H1 (cell line): ENCODE measurements around the gene EYA4. TPM values are rescaled to one million over a fixed set of nuclear protein-coding genes. Genes with fewer than 3 reads are reported as not detected.

Experiments
- CTCF ChIA-PET: fragments of 300-600 bp; sonication (Branson Sonifier 250); formaldehyde crosslinking; loops from one replicate; lab custom pipeline; 2021; ENCODE audit not compliant: partially characterized antibody; lab: Charles Lee
- POLR2A ChIA-PET: fragments of 300-600 bp; sonication (Branson Sonifier 250); formaldehyde crosslinking; loops from one replicate; lab custom pipeline; 2021; ENCODE audit warnings: inconsistent platforms; ENCODE audit not compliant: partially characterized antibody; lab: Charles Lee
- DNase-seq, 2 experiments: peaks; one replicate each; pipeline versions ENCODE4 v3.0.0 to v3.0.0-alpha.2; 2010 to 2022; ENCODE audit warnings: low spot score in 2 of 2, low read depth in 1 of 2, mixed read lengths in 1 of 2
- FAIRE-seq: peaks from 2 replicates; lab custom pipeline; 2011; peaks lifted over from hg19 to GRCh38; lab: Jason Lieb, UNC
- H2AFZ ChIP-seq: 2 replicates; pipeline ENCODE4 v1.8.1; 2012; ENCODE audit warnings: low read length, inconsistent platforms
- H2AK5ac ChIP-seq: 2 replicates; pipeline ENCODE4 v1.6.1; 2013; ENCODE audit warnings: low read depth, low read length
- H2BK120ac ChIP-seq: replicated peaks from 2 replicates; pipeline ENCODE3; 2013; ENCODE audit warnings: low read depth, low read length, inconsistent platforms
- H2BK12ac ChIP-seq: 2 replicates; pipeline ENCODE4 v1.6.1; 2013; ENCODE audit warnings: low read depth, low read length
- H2BK15ac ChIP-seq: 2 replicates; pipeline ENCODE4 v1.6.1; 2013; ENCODE audit warnings: low read length
- H2BK20ac ChIP-seq: 2 replicates; pipeline ENCODE4 v1.6.1; 2013; ENCODE audit warnings: low read length
- H2BK5ac ChIP-seq: 2 replicates; pipeline ENCODE4 v1.6.1; 2013; ENCODE audit warnings: low read depth, low read length
- H3K14ac ChIP-seq: 2 replicates; pipeline ENCODE4 v1.6.1; 2013; ENCODE audit warnings: inconsistent platforms; ENCODE audit not compliant: insufficient read length
- H3K18ac ChIP-seq: 2 replicates; pipeline ENCODE4 v1.6.1; 2013; ENCODE audit warnings: low read length; ENCODE audit errors: extremely low read depth
- H3K23ac ChIP-seq: 2 replicates; pipeline ENCODE4 v1.6.1; 2013; ENCODE audit warnings: inconsistent platforms; ENCODE audit not compliant: insufficient read length
- H3K23me2 ChIP-seq: 2 replicates; pipeline ENCODE4 v1.6.1; 2013; ENCODE audit warnings: low read depth, low read length
- H3K27ac ChIP-seq: 2 replicates; pipeline ENCODE4 v1.6.1; 2011; ENCODE audit warnings: low read depth, low read length, inconsistent platforms
- H3K27me3 ChIP-seq, 4 experiments: replicated peaks in 1 of 4; 1 replicate in 1 of 4; 2 replicates in 3 of 4; pipeline versions ENCODE4 v1.6.1 to v1.8.1; 2011 to 2013; ENCODE audit warnings: low read length in 3 of 4, mild to moderate bottlenecking in 3 of 4, inconsistent platforms in 2 of 4, mixed read lengths in 2 of 4, moderate library complexity in 1 of 4; ENCODE audit not compliant: control insufficient read depth in 3 of 4, insufficient read depth in 3 of 4; ENCODE audit errors: extremely low read depth in 1 of 4
- H3K36me3 ChIP-seq, 4 experiments: 2 replicates each; pipeline versions ENCODE4 v1.6.1 to v1.8.1; 2011 to 2013; ENCODE audit warnings: mild to moderate bottlenecking in 4 of 4, low read length in 3 of 4, moderate library complexity in 2 of 4, control low read depth in 1 of 4, inconsistent platforms in 1 of 4; ENCODE audit not compliant: insufficient read depth in 4 of 4, control insufficient read depth in 2 of 4
- H3K4ac ChIP-seq: replicated peaks from 2 replicates; pipeline ENCODE3; 2013; ENCODE audit warnings: low read length, low read depth, mixed read lengths, inconsistent platforms; ENCODE audit not compliant: insufficient read length
- H3K4me1 ChIP-seq, 4 experiments: replicated peaks in 1 of 4; 1 replicate in 1 of 4; 2 replicates in 3 of 4; pipeline versions ENCODE4 v1.6.1 to v1.8.1; 2011 to 2013; ENCODE audit warnings: low read length in 3 of 4, inconsistent platforms in 2 of 4, mixed read lengths in 1 of 4; ENCODE audit not compliant: insufficient read depth in 4 of 4, control insufficient read depth in 3 of 4
- H3K4me2 ChIP-seq, 2 experiments: 2 replicates each; pipeline versions ENCODE4 v1.6.1 to v1.8.1; 2011 to 2013; ENCODE audit warnings: low read depth in 2 of 2, low read length in 2 of 2, control low read depth in 1 of 2, inconsistent platforms in 1 of 2, mild to moderate bottlenecking in 1 of 2; ENCODE audit not compliant: insufficient read depth in 1 of 2
- H3K4me3 ChIP-seq, 4 experiments: fragments of 200-600, 300-600 bp in 1 of 4; sonication (generic), shearing (Covaris generic), sonication (Bioruptor Twin) in 1 of 4; 2 replicates each; pipeline versions ENCODE4 v1.5.1 to v1.8.1; 2011 to 2016; ENCODE audit warnings: low read length in 4 of 4, low read depth in 3 of 4, control low read depth in 2 of 4, inconsistent platforms in 2 of 4, mild to moderate bottlenecking in 2 of 4, mixed read lengths in 1 of 4, moderate library complexity in 1 of 4; ENCODE audit not compliant: insufficient read depth in 2 of 4; ENCODE audit errors: extremely low read depth in 1 of 4
- H3K56ac ChIP-seq: replicated peaks from 2 replicates; pipeline ENCODE3; 2013; ENCODE audit warnings: low read depth, mild to moderate bottlenecking, mixed read lengths, low read length, inconsistent platforms; ENCODE audit not compliant: insufficient read length
- H3K79me1 ChIP-seq: 2 replicates; pipeline ENCODE4 v1.6.1; 2013; ENCODE audit warnings: low read depth, low read length, control low read depth
- H3K79me2 ChIP-seq, 2 experiments: 2 replicates each; pipeline versions ENCODE4 v1.6.1 to v1.8.1; 2012 to 2013; ENCODE audit warnings: low read length in 2 of 2, mild to moderate bottlenecking in 2 of 2, inconsistent platforms in 1 of 2; ENCODE audit not compliant: insufficient read depth in 2 of 2, control insufficient read depth in 1 of 2
- H3K9ac ChIP-seq, 4 experiments: replicated peaks in 1 of 4; 1 replicate in 1 of 4; 2 replicates in 3 of 4; pipeline versions ENCODE4 v1.6.1 to v1.8.1; 2011 to 2013; ENCODE audit warnings: low read depth in 3 of 4, low read length in 3 of 4, control low read depth in 2 of 4, mild to moderate bottlenecking in 2 of 4, moderate library complexity in 2 of 4, inconsistent platforms in 1 of 4; ENCODE audit errors: extremely low read depth in 1 of 4
- H3K9me3 ChIP-seq, 2 experiments: 2 replicates each; pipeline versions ENCODE4 v1.6.1 to v1.8.1; 2012 to 2013; ENCODE audit warnings: mild to moderate bottlenecking in 2 of 2, moderate library complexity in 2 of 2, control low read depth in 1 of 2, inconsistent platforms in 1 of 2, low read depth in 1 of 2, low read length in 1 of 2, mixed read lengths in 1 of 2; ENCODE audit not compliant: insufficient read depth in 2 of 2
- H4K20me1 ChIP-seq, 2 experiments: replicated peaks in 1 of 2; 2 replicates each; pipeline versions ENCODE3 to v1.8.1; 2011 to 2013; ENCODE audit warnings: inconsistent platforms in 2 of 2, low read length in 2 of 2, mild to moderate bottlenecking in 1 of 2; ENCODE audit not compliant: insufficient read depth in 2 of 2, control insufficient read depth in 1 of 2
- H4K5ac ChIP-seq: 2 replicates; pipeline ENCODE4 v1.6.1; 2013; ENCODE audit warnings: low read length, low read depth, mixed read lengths, inconsistent platforms; ENCODE audit not compliant: insufficient read length
- H4K8ac ChIP-seq: 2 replicates; pipeline ENCODE4 v1.8.0; 2013; ENCODE audit warnings: mild to moderate bottlenecking, moderate library complexity, low read length, inconsistent platforms; ENCODE audit not compliant: insufficient read depth; ENCODE audit errors: extremely low read depth
- H4K91ac ChIP-seq: replicated peaks from 2 replicates; pipeline ENCODE3; 2013; ENCODE audit warnings: low read length, mixed read lengths, inconsistent platforms; ENCODE audit not compliant: insufficient read length
- ASH2L ChIP-seq: fragments of 200-600, 300-600 bp; sonication (generic); IDR thresholded peaks from one replicate; pipeline ENCODE4 v1.7.1; 2017; ENCODE audit warnings: low read length
- GTF2F1 ChIP-seq: IDR thresholded peaks from 2 replicates; pipeline ENCODE4 v1.6.1; 2012; ENCODE audit warnings: low read depth, low read length, improper control_type of control experiment, borderline replicate concordance
- KDM1A ChIP-seq: fragments of 200-600, 300-600 bp; sonication (generic); IDR thresholded peaks from 2 replicates; pipeline ENCODE4 v1.7.1; 2016; ENCODE audit warnings: mild to moderate bottlenecking, low read length, borderline replicate concordance
- RNF2 ChIP-seq: fragments of 200-900, 300-1000 bp; sonication (generic); IDR thresholded peaks from 2 replicates; pipeline ENCODE4 v1.7.1; 2016; ENCODE audit warnings: borderline replicate concordance, low read depth, mild to moderate bottlenecking, antibody characterized with exemption, low read length; ENCODE audit not compliant: poor library complexity, severe bottlenecking; ENCODE audit errors: missing control alignments
- SIN3A ChIP-seq, 2 experiments: IDR thresholded peaks in 1 of 2; conservative IDR thresholded peaks in 1 of 2; 2 replicates each; pipeline ENCODE4 v1.6.1; 2011 to 2012; ENCODE audit warnings: low read length in 2 of 2, improper control_type of control experiment in 1 of 2, low read depth in 1 of 2, mild to moderate bottlenecking in 1 of 2
- TAF7 ChIP-seq: optimal IDR thresholded peaks from 2 replicates; pipeline ENCODE3; 2011; ENCODE audit warnings: low read depth, mild to moderate bottlenecking, inconsistent platforms, low read length, moderate library complexity, borderline replicate concordance
- YY1 ChIP-seq: IDR thresholded peaks from 2 replicates; pipeline ENCODE4 v1.6.1; 2011; ENCODE audit warnings: low read depth, mild to moderate bottlenecking, low read length
- ZNF274 ChIP-seq: IDR thresholded peaks from 2 replicates; pipeline ENCODE4 v1.7.0; 2012; ENCODE audit warnings: low read length, borderline replicate concordance; ENCODE audit errors: extremely low read depth
- WGBS, 2 experiments: shearing (Covaris generic) in 1 of 2; methylation state at CpG; one replicate each; pipeline versions ENCODE4 v1.1.6 to v1.1.7; 2013 to 2015; ENCODE audit warnings: low lambda C conversion rate in 2 of 2, mixed read lengths in 2 of 2, inconsistent platforms in 1 of 2, low coverage in 1 of 2, missing lambda C conversion rate in 1 of 2; ENCODE audit not compliant: insufficient replicate concordance in 2 of 2, insufficient coverage in 1 of 2, insufficient read length in 1 of 2; ENCODE audit errors: extremely low coverage in 1 of 2, missing lambda C conversion rate in 1 of 2; 5-methylcytosine and 5-hydroxymethylcytosine counted together
- polyA plus RNA-seq, 7 experiments: library from polyadenylated mRNA; depleted of rRNA in 3 of 7; stranded (reverse) in 5 of 7; unstranded in 2 of 7; fragments of >200 nt in 5 of 7; fragments of 200-250 nt in 2 of 7; gene quantifications; 1 replicate in 5 of 7; 2 replicates in 1 of 7; 4 replicates in 1 of 7; pipeline versions ENCODE4 v1.2.1 to v1.2.3, GENCODE V29; 2011 to 2013; ENCODE audit warnings: missing spikeins in 2 of 7, mixed read lengths in 2 of 7
- total RNA-seq: library from RNA; stranded (reverse); fragmentation: NEBNext Ultra II Directional; extraction: Animal tissue kit (Norgen Biotek cat#: 25700); gene quantifications from 2 replicates; pipeline ENCODE4 v1.2.1, GENCODE V29; 2021
- TF ChIP-seq, protein P1 (sequence below), 3 experiments: IDR thresholded peaks; 1 replicate in 2 of 3; 2 replicates in 1 of 3; pipeline versions ENCODE4 v1.5.1 to v1.6.1; 2011; ENCODE audit warnings: low read length in 3 of 3, mild to moderate bottlenecking in 3 of 3, inconsistent platforms in 2 of 3, low read depth in 1 of 3, moderate library complexity in 1 of 3; ENCODE audit not compliant: insufficient read depth in 1 of 3; ENCODE audit errors: control extremely low read depth in 1 of 3

EYA4 gene
- total and polyA plus RNA-seq, 2 of the 8 experiments (the other 6 are each of a cell fraction or from before 2014, with no cell fraction given), result 0.06 to 0.17 TPM

DNA sequence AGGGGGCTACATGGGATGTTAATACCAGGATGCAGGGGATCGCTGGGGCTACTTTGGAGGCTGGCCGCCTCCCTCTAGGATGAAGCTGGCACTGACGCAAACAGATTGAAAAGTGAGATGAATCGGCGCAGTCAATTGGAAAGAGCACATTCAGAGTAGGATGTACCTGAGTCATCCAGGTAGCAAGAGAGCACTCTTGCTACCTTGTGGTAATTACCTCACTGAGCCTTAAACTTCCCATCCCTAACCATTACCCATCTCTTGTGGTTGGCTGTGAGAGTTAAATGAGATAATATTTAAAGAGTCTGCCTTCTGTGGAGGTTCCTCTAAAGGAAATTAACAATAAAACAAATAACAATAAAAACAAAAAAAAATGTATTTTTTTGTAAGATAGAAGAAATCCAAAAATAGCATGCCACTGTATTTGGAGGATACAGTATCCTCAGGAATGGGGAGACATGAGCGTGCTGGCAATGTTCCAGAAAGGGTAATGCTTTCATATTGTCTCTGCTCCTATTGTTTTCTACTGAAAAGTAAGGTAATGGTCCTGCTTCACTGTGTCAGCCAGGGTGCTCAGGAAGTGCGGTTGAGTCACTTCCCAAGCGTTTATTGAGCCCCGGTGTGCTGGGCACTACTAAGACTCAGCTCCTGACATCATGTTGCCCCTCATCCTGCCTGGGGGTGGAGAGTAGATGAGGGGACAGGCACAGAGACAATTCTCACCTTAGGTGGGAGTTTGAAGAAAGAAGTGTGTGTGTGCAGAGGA, 301.1 kb downstream of the EYA4 start:
- H3K23ac ChIP-seq, result no peak overlapping the region
- H3K36me3 ChIP-seq, result no peaks in the 10 kb centered on the region
- peaks cover 0 to 4% (median 0%) of the 10 kb centered on the region in 4 experiments; a peak in 3 of 7 replicates for H3K4me1 ChIP-seq
- no peaks in the 10 kb centered on the region for H4K20me1 ChIP-seq
- no peaks in the 10 kb centered on the region for H3K79me2 ChIP-seq
- no peak overlapping the region for H3K18ac ChIP-seq
- no peaks in the 10 kb centered on the region; the same call in 1 of the 2 replicates for H3K23me2 ChIP-seq
- peak overlapping the region; percentile 54 for H2AFZ ChIP-seq
- H4K8ac ChIP-seq, result no peak overlapping the region
- H3K56ac ChIP-seq, result no peak overlapping the region
- H2AK5ac ChIP-seq, result no peak overlapping the region
- no peak overlapping the region for H3K9ac ChIP-seq
- DNase-seq, result no peak
- no peak overlapping the region for H3K14ac ChIP-seq
- H2BK12ac ChIP-seq, result no peak overlapping the region
- H3K4me2 ChIP-seq, result no peak overlapping the region
- H3K27ac ChIP-seq, result no peak overlapping the region
- 97% methylated on average over 9 of the region's 9 CpGs; no CpG with 5 or more reads in 1 of the 2 experiments for WGBS, 2 experiments
- H3K4me3 ChIP-seq, result no peak overlapping the region
- no peak overlapping the region for H2BK5ac ChIP-seq
- H2BK15ac ChIP-seq, result no peak overlapping the region
- no peak overlapping the region for H4K91ac ChIP-seq
- H3K9me3 ChIP-seq, result no peaks in the 10 kb centered on the region
- H3K4ac ChIP-seq, result no peak overlapping the region
- ChIA-PET CTCF (interaction anchor here (0.6 to 2.8 kb wide), 6 partner anchors 10 to 583 kb away, joined by 3 to 10 read pairs (median 4); no protein-coding TSS in a partner anchor), POLR2A (no interaction called here)
- H2BK20ac ChIP-seq, result no peak overlapping the region
- no peak for FAIRE-seq
- H2BK120ac ChIP-seq, result no peak overlapping the region
- no peaks in the 10 kb centered on the region for H3K27me3 ChIP-seq
- no peak overlapping the region for H4K5ac ChIP-seq
- H3K79me1 ChIP-seq, result no peaks in the 10 kb centered on the region
- TF ChIP-seq GTF2F1 (no peak), YY1 (no peak), KDM1A (no peak), TAF7 (no peak), ZNF274 (no peak), SIN3A (conservative IDR thresholded peaks at IDR 0.05 in 1 of 2, IDR thresholded peaks at IDR 0.05 in 1 of 2; ENCODE audit: low read depth in 1 of 2, low read length in 2 of 2) (no peak), RNF2 (no peak), ASH2L (no peak)
- TF ChIP-seq, protein P1, sequence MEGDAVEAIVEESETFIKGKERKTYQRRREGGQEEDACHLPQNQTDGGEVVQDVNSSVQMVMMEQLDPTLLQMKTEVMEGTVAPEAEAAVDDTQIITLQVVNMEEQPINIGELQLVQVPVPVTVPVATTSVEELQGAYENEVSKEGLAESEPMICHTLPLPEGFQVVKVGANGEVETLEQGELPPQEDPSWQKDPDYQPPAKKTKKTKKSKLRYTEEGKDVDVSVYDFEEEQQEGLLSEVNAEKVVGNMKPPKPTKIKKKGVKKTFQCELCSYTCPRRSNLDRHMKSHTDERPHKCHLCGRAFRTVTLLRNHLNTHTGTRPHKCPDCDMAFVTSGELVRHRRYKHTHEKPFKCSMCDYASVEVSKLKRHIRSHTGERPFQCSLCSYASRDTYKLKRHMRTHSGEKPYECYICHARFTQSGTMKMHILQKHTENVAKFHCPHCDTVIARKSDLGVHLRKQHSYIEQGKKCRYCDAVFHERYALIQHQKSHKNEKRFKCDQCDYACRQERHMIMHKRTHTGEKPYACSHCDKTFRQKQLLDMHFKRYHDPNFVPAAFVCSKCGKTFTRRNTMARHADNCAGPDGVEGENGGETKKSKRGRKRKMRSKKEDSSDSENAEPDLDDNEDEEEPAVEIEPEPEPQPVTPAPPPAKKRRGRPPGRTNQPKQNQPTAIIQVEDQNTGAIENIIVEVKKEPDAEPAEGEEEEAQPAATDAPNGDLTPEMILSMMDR (IDR thresholded peaks at IDR 0.05; ENCODE audit: control extremely low read depth in 1 of 3, insufficient read depth in 1 of 3, low read depth in 1 of 3, low read length in 3 of 3), result no peak
